GM21737 (cell line): ENCODE data around the gene GSTM2.

Experiments used
- ATAC-seq: cut with Tn5 transposase; IDR thresholded peaks from one replicate; pipeline ENCODE4 v1.9.1; 2021; ENCODE audit warnings: mild to moderate bottlenecking, moderate library complexity; ENCODE audit not compliant: unreplicated experiment

The GSTM2 gene

GRCh38 chr1:109667452-109668122 is at the start of gene GSTM2:
GSTM2 (plus strand) TSS chr1:109668057; CDS start chr1:109668116, 59 bp downstream.
- peak; percentile 92 for ATAC-seq

GRCh38 chr1:109618661-109619575 is 48.9 kb upstream of the GSTM2 start:
- ATAC-seq: no peak

GRCh38 chr1:109619576-109620400 is 48.1 kb upstream of the GSTM2 start, which contains the start of the genes AMPD2 and GNAT2:
AMPD2 (plus strand) TSS chr1:109619837; CDS start chr1:109621176, 1,339 bp downstream.
GNAT2 (minus strand) TSS chr1:109619616; CDS start chr1:109612870, 6,746 bp downstream.
- peak; percentile 42 for ATAC-seq

GRCh38 chr1:109620401-109620791 is 47.5 kb upstream of the GSTM2 start:
- no peak for ATAC-seq

GRCh38 chr1:109620841-109621286 is 47.0 kb upstream of the GSTM2 start:
- ATAC-seq: peak; percentile 67

- no peak for ATAC-seq
These were observed 46.3 kb upstream of the GSTM2 start for GRCh38 chr1:109621379-109622136.

- no peak for ATAC-seq
These were observed 45.5 kb upstream of the GSTM2 start for GRCh38 chr1:109622137-109622892.

- no peak for ATAC-seq
These were observed 45.0 kb upstream of the GSTM2 start for GRCh38 chr1:109622895-109623294.

- ATAC-seq: no peak
These were observed 44.2 kb upstream of the GSTM2 start for GRCh38 chr1:109623601-109624161.

GRCh38 chr1:109624201-109625010 is 43.5 kb upstream of the GSTM2 start:
- ATAC-seq: peak; percentile 41

- ATAC-seq: no peak
These were observed 42.7 kb upstream of the GSTM2 start for GRCh38 chr1:109625176-109625575.

- ATAC-seq: no peak
These were observed 42.0 kb upstream of the GSTM2 start for GRCh38 chr1:109625601-109626560.

GRCh38 chr1:109626682-109627408 is 41.0 kb upstream of the GSTM2 start:
- no peak for ATAC-seq

- ATAC-seq: no peak
These were observed 40.0 kb upstream of the GSTM2 start for GRCh38 chr1:109627692-109628399.

GRCh38 chr1:109628540-109629321 is 39.1 kb upstream of the GSTM2 start:
- no peak for ATAC-seq
